Caki2 (cell line): ENCODE data around the gene CDK10. TPM values are rescaled to one million over a fixed set of nuclear protein-coding genes. Genes with fewer than 3 reads are reported as not detected.
"Not testable (repeated sequence)": the region's sequence is repeated elsewhere in the genome, so short reads cannot be mapped to it uniquely, and the experiment has no call there.

Source experiments
- DNase-seq: peaks from one replicate; pipeline ENCODE4 v3.0.0-alpha.2; 2015; ENCODE audit warnings: low read depth
- in situ Hi-C: cut with HindIII; loops from 2 replicates; pipeline ENCODE4 v1.10.0; 2016; ENCODE audit warnings: low sequenced_read_pairs, low pct_unique_long_range_greater_than_20kb, mixed read lengths
- total RNA-seq: library from RNA; depleted of rRNA; stranded (reverse); fragments of >200 nt; shearing (Covaris generic); gene quantifications from 2 replicates; pipeline ENCODE4 v1.2.3, GENCODE V29; 2014; ENCODE audit warnings: low replicate concordance

The CDK10 gene
- total RNA-seq, 1 experiment from 2014 or later = 48.7 TPM

GRCh38 chr16:89691986-89692569 lies 5.6 kb downstream of the CDK10 start:
- in situ Hi-C loops = no loop called here
- no peak for DNase-seq

GRCh38 chr16:89693289-89693731 lies 6.8 kb downstream of the CDK10 start:
- DNase-seq = no peak
- in situ Hi-C loops = no loop called here

GRCh38 chr16:89693931-89694783 lies 7.7 kb downstream of the CDK10 start:
- DNase-seq = no peak
- in situ Hi-C loops = no loop called here

GRCh38 chr16:89694784-89695085 lies 8.2 kb downstream of the CDK10 start:
- in situ Hi-C loops, DNase-seq: not testable (repeated sequence)

GRCh38 chr16:89695086-89695874 lies 8.8 kb downstream of the CDK10 start:
- in situ Hi-C loops = no loop called here
- DNase-seq = no peak

- in situ Hi-C loops = no loop called here
- no peak for DNase-seq
Observed at GRCh38 chr16:89695875-89696669, 9.6 kb downstream of the CDK10 start.

GRCh38 chr16:89696670-89697128 lies 10.2 kb downstream of the CDK10 start:
- no peak for DNase-seq
- in situ Hi-C loops = no loop called here

GRCh38 chr16:89697161-89697615 lies 10.7 kb downstream of the CDK10 start:
- DNase-seq = no peak

GRCh38 chr16:89697616-89698331 lies 11.3 kb downstream of the CDK10 start:
- no peak for DNase-seq
- in situ Hi-C loops = no loop called here

More at GRCh38 chr16:89697161-89697615, 10.7 kb downstream of the CDK10 start:
- in situ Hi-C loops = no loop called here

- in situ Hi-C loops = not testable (repeated sequence)
Observed at GRCh38 chr16:89698717-89699116, 12.2 kb downstream of the CDK10 start.

GRCh38 chr16:89699629-89700099 lies 13.2 kb downstream of the CDK10 start:
- DNase-seq, in situ Hi-C loops: not testable (repeated sequence)

More at GRCh38 chr16:89698717-89699116, 12.2 kb downstream of the CDK10 start:
- not testable (repeated sequence) for DNase-seq

GRCh38 chr16:89700100-89700648 lies 13.7 kb downstream of the CDK10 start:
- DNase-seq = peak; percentile 97
- in situ Hi-C loops = no loop called here

- in situ Hi-C loops = no loop called here
- peak; percentile 62 for DNase-seq
Observed at GRCh38 chr16:89700649-89701424, 14.3 kb downstream of the CDK10 start.

GRCh38 chr16:89701425-89702406 lies 15.2 kb downstream of the CDK10 start, which contains the start of gene SPATA2L:
TSS of gene SPATA2L (minus strand) at chr16:89701705. CDS start at chr16:89701232, 473 bp downstream.
- in situ Hi-C loops = no loop called here

GRCh38 chr16:89704281-89704680 lies 17.8 kb downstream of the CDK10 start:
- no peak for DNase-seq
- in situ Hi-C loops = no loop called here

More at GRCh38 chr16:89701425-89702406, 15.2 kb downstream of the CDK10 start, which contains the start of gene SPATA2L:
- peak; percentile 95 for DNase-seq
